Brain microvascular endothelial cell (primary cell): Measurements from ENCODE around the gene SATB2.

Experiments used
- DNase-seq: peaks from one replicate; pipeline ENCODE4 v3.0.0-alpha.2; 2020
- H3K27ac ChIP-seq: fragments of 250-450 bp; sonication (Bioruptor Pico); 2 replicates; pipeline ENCODE4 v1.5.1; 2020; ENCODE audit warnings: mild to moderate bottlenecking, moderate library complexity
- H3K27me3 ChIP-seq: fragments of 250-450 bp; sonication (Bioruptor Pico); replicated peaks from 2 replicates; pipeline ENCODE4 v1.5.1; 2020; ENCODE audit warnings: mild to moderate bottlenecking
- H3K36me3 ChIP-seq: fragments of 250-450 bp; sonication (Bioruptor Pico); replicated peaks from 2 replicates; pipeline ENCODE4 v1.5.1; 2020; ENCODE audit warnings: mild to moderate bottlenecking
- H3K4me3 ChIP-seq: 2 replicates; pipeline ENCODE4 v1.5.1; 2011; ENCODE audit warnings: low read depth, mild to moderate bottlenecking, control low read depth, low read length, moderate library complexity
- in situ Hi-C: cut with HindIII; loops from 2 replicates; pipeline ENCODE4 v1.10.0; 2017; ENCODE audit warnings: low sequenced_read_pairs, low pct_ligation_motif_present
- TF ChIP-seq, protein P1 (sequence below): IDR thresholded peaks from 2 replicates; pipeline ENCODE4 v1.5.1; 2011; ENCODE audit warnings: low read depth, mild to moderate bottlenecking, moderate library complexity, low read length, control low read depth, inconsistent platforms; ENCODE audit errors: missing control alignments

The SATB2 gene

DNA sequence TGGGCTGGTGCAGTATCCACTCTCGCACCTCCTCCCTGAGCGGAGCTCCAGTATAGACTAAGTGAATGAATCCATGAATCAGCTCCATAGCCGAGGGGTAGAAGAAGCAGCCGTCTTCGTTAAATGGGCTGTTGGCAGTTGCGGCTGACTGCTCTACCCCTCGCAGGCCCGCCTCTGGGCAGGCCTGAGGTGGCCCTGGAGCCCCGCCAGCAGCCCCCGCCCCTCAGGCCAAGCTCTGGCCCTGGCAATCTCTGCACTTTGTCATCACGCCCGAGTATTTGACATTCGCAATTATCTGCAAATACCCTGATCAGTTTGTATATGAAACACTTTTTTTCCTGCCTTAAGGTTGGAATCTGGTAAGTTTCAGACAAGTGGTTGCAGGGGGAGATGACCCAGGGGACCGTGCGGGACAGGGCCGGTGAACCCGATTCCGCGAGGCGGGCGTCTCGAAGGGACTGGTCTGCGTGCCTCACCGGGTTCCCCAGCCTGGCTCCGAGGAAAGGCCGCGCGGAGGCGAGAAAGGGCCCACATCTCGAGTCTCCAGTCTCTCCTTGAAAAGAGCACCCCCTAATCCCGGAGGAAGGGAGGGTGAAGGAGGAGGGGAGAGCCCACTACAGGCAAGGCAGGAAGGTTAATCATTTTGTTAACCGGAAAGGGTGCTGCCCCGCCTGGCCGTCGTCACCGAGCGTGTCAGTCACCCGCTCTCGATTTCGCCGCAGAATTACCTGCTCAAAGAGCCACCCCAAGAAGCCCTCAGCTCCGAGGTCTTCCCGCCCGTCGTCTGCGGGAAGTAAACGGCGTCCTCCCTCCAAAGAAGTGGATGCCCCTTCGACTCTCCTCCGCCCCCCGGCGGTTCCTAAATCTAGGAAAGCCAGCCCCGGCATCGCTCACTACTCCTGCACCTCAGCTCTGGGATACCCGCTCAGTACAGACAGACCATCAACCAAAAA lies 11.1 kb upstream of the SATB2 start:
- Histone ChIP-seq H3K27me3 (peaks cover 82% of the 10 kb centered on the region), H3K36me3 (no peaks in the 10 kb centered on the region), H3K27ac (no peak overlapping the region), H3K4me3 (peak overlapping the region; percentile 9)
- in situ Hi-C loops, result no loop called here
- TF ChIP-seq, protein P1, sequence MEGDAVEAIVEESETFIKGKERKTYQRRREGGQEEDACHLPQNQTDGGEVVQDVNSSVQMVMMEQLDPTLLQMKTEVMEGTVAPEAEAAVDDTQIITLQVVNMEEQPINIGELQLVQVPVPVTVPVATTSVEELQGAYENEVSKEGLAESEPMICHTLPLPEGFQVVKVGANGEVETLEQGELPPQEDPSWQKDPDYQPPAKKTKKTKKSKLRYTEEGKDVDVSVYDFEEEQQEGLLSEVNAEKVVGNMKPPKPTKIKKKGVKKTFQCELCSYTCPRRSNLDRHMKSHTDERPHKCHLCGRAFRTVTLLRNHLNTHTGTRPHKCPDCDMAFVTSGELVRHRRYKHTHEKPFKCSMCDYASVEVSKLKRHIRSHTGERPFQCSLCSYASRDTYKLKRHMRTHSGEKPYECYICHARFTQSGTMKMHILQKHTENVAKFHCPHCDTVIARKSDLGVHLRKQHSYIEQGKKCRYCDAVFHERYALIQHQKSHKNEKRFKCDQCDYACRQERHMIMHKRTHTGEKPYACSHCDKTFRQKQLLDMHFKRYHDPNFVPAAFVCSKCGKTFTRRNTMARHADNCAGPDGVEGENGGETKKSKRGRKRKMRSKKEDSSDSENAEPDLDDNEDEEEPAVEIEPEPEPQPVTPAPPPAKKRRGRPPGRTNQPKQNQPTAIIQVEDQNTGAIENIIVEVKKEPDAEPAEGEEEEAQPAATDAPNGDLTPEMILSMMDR, result peak; percentile 44
- no peak for DNase-seq

DNA sequence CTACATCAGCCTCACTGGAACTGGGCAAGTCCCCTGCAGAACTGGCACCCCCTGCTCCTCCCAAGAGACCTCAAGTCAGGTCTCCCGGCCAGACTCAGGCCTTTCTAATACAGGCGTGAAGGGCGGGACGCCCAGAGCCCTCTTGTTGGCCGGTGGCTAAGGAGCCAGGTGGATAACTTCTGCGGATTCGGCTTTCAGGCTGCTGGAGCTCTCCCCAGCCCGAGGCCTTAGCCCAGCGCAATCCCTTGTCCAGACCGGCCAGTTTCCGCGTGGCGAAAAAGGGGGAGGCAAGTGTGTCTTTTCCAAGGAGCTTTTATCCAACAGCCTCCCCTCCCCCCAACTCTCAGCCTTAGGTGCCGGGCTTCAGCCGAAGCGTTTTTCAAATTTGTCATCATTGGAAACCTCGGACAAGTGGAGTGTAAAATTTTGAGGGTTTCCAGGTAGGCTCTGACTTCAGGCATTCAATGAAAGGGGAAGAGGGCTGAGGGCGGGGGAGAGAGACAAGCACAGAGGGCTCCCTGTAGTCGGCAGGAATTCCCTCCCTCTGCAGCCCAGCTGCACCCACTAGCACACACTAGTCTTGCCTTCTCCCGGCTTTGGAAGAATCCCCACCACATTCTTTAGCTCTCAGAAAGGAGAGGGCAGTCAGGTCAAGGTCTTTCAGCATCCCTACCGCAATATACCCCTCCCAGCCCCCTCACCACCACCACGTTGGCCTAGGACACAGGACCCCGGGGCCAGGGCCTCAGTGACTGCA lies 9.5 kb upstream of the SATB2 start:
- peaks cover 90% of the 10 kb centered on the region for H3K27me3 ChIP-seq
- in situ Hi-C loops, result no loop called here
- DNase-seq, result no peak
- no peak overlapping the region for H3K27ac ChIP-seq
- TF ChIP-seq, protein P1, result no peak
- no peaks in the 10 kb centered on the region for H3K36me3 ChIP-seq
- no peak overlapping the region for H3K4me3 ChIP-seq

DNA sequence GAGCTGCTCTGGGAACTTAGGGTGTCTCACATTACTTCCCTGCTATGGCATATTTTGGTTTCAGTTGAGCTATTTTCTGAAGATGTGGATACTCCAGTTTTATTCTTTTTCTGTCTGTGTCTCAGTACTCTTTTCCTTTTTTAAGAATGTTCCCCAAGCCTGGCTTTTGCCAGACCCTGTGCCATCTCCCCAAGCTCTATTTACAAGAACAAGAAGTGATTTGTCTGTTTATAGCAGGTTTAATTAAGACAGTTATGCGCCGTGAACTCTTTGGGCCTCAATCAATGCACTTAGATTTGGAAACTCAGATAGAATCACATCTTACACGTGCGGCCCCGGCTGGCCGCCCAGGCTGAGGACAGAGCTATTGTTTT lies 8.9 kb upstream of the SATB2 start:
- H3K27ac ChIP-seq, result no peak overlapping the region
- TF ChIP-seq, protein P1, result no peak
- in situ Hi-C loops, result no loop called here
- no peaks in the 10 kb centered on the region for H3K36me3 ChIP-seq
- DNase-seq, result no peak
- H3K27me3 ChIP-seq, result peaks cover 90% of the 10 kb centered on the region
- no peak overlapping the region for H3K4me3 ChIP-seq

DNA sequence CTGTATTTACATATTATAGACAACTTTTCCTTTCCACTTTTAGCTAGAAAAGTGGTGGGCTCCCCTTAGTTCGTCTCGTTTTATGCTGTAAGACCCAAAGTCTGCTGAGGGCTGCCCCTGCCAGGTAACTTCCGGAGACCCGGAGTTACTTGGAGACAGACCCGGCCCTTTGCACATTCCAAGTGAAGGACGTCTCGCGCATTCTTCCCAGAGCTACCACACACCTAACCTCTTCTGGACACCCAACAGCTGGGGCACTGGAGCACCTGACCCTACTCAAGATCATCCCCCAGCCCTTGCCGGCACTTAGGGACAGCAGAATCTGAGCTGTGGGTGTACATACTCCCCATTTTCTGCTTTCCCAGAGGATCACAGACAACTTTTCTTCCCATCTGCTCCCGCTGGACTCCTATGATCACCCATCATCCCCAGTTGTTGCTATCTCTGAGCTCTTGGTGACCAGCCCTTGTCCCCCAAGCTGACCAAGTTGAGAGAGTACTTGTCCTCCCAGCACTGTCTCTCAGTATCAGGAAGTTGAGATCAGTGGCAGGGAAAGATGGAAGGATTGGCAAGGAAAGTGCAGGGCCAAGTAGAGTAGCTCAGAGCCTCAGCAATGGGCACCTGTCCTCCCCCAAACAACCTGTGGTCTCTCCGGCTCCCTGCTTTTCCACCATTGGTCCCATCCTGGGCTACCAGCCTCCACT lies 8.4 kb upstream of the SATB2 start:
- no peak for DNase-seq
- Histone ChIP-seq H3K36me3 (no peaks in the 10 kb centered on the region), H3K4me3 (no peak overlapping the region), H3K27ac (no peak overlapping the region), H3K27me3 (peaks cover 91% of the 10 kb centered on the region)
- TF ChIP-seq, protein P1, result no peak
- in situ Hi-C loops, result no loop called here

DNA sequence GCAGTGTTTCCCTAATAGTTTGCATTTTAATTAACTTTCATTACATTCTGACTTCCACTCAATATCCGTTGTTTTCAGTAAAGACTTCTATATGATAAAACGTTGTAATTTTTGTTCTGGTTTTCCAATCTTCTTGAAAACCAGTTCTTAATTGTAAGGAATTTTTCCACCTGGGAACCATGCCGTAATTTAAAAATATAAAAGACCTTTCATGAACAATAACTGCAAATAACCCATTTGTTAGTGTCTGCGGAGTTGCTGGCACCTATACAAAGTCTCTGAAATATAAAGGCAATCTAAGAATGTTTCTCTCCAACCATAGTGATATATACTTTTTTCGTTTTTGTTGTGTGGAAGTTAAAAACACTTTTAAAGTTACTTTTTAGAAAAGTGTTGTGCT lies 7.7 kb upstream of the SATB2 start:
- TF ChIP-seq, protein P1, result no peak
- no peaks in the 10 kb centered on the region for H3K36me3 ChIP-seq
- in situ Hi-C loops, result no loop called here
- DNase-seq, result no peak
- H3K27ac ChIP-seq, result no peak overlapping the region
- H3K27me3 ChIP-seq, result peaks cover 87% of the 10 kb centered on the region
- H3K4me3 ChIP-seq, result no peak overlapping the region
